Measurements from ENCODE around the gene KIRREL3. TPM values are rescaled to one million over a fixed set of nuclear protein-coding genes. Genes with fewer than 3 reads are reported as not detected.
A peak's percentile ranks its signal among the peaks of the same experiment; 100 is the strongest.

Gene KIRREL3
- total RNA-seq, 1 experiment from 2014 or later, result 1.4 TPM

GRCh38 chr11:126914941-126915340 lies 85.6 kb downstream of the KIRREL3 start:
- DNase-seq (ENCODE audit: low spot score), result no peak

- no peak for DNase-seq (ENCODE audit: low spot score)
Measured at GRCh38 chr11:126914166-126914565, 86.4 kb downstream of the KIRREL3 start.

- DNase-seq (ENCODE audit: low spot score), result no peak
Measured at GRCh38 chr11:126904520-126904919, 96.0 kb downstream of the KIRREL3 start.

- DNase-seq (ENCODE audit: low spot score), result no peak
Measured at GRCh38 chr11:126901783-126902182, 98.8 kb downstream of the KIRREL3 start.

- no peak for DNase-seq (ENCODE audit: low spot score)
Measured at GRCh38 chr11:126899961-126900748, 100.4 kb downstream of the KIRREL3 start.

GRCh38 chr11:126898802-126899201 lies 101.8 kb downstream of the KIRREL3 start:
- DNase-seq (ENCODE audit: low spot score), result no peak

- DNase-seq (ENCODE audit: low spot score), result no peak
Measured at GRCh38 chr11:126897430-126897829, 103.1 kb downstream of the KIRREL3 start.

GRCh38 chr11:126896025-126896424 lies 104.5 kb downstream of the KIRREL3 start:
- no peak for DNase-seq (ENCODE audit: low spot score)

- DNase-seq (ENCODE audit: low spot score), result no peak
Measured at GRCh38 chr11:126893796-126894195, 106.8 kb downstream of the KIRREL3 start.

GRCh38 chr11:126892756-126893155 lies 107.8 kb downstream of the KIRREL3 start:
- no peak for DNase-seq (ENCODE audit: low spot score)

GRCh38 chr11:126891556-126892217 lies 108.9 kb downstream of the KIRREL3 start:
- DNase-seq (ENCODE audit: low spot score), result no peak

GRCh38 chr11:126890561-126890960 lies 110.0 kb downstream of the KIRREL3 start:
- no peak for DNase-seq (ENCODE audit: low spot score)

GRCh38 chr11:126888115-126888712 lies 112.4 kb downstream of the KIRREL3 start:
- DNase-seq (ENCODE audit: low spot score), result no peak

- DNase-seq (ENCODE audit: low spot score), result no peak
Measured at GRCh38 chr11:126886636-126887035, 113.9 kb downstream of the KIRREL3 start.

- no peak for DNase-seq (ENCODE audit: low spot score)
Measured at GRCh38 chr11:126886085-126886484, 114.5 kb downstream of the KIRREL3 start.

- no peak for DNase-seq (ENCODE audit: low spot score)
Measured at GRCh38 chr11:126884594-126884993, 116.0 kb downstream of the KIRREL3 start.

- DNase-seq (ENCODE audit: low spot score), result no peak
Measured at GRCh38 chr11:126884192-126884591, 116.4 kb downstream of the KIRREL3 start.

GRCh38 chr11:126880872-126881271 lies 119.7 kb downstream of the KIRREL3 start:
- DNase-seq (ENCODE audit: low spot score), result no peak

GRCh38 chr11:126879516-126879915 lies 121.1 kb downstream of the KIRREL3 start:
- DNase-seq (ENCODE audit: low spot score), result peak; percentile 3

GRCh38 chr11:126878913-126879482 lies 121.6 kb downstream of the KIRREL3 start:
- DNase-seq (ENCODE audit: low spot score), result no peak

- DNase-seq (ENCODE audit: low spot score), result no peak
Measured at GRCh38 chr11:126874831-126875230, 125.7 kb downstream of the KIRREL3 start.

GRCh38 chr11:126874276-126874675 lies 126.3 kb downstream of the KIRREL3 start:
- DNase-seq (ENCODE audit: low spot score), result no peak

- no peak for DNase-seq (ENCODE audit: low spot score)
Measured at GRCh38 chr11:126871792-126872191, 128.8 kb downstream of the KIRREL3 start.

All from A172 (cell line).